OCI-LY7 (cell line): ENCODE measurements around the gene RBM48. TPM values are rescaled to one million over a fixed set of nuclear protein-coding genes. Genes with fewer than 3 reads are reported as not detected.

Experiments used
- BruUV-seq: library from RNA; stranded (reverse); fragments of 400-500 nt; replicated peaks from 2 replicates; lab custom pipeline; 2021; lab: Mats Ljungman, UMichigan
- CTCF ChIA-PET: fragments of 300-600 bp; sonication (Branson Sonifier 250); formaldehyde crosslinking; loops from one replicate; lab custom pipeline; 2022; ENCODE audit warnings: antibody characterized with exemption; ENCODE audit not compliant: unreplicated experiment; lab: Charles Lee
- POLR2A ChIA-PET: fragments of 300-600 bp; sonication (Branson Sonifier 250); formaldehyde crosslinking; loops from one replicate; lab custom pipeline; 2022; ENCODE audit warnings: antibody characterized with exemption; lab: Charles Lee
- DNase-seq: peaks from one replicate; pipeline ENCODE4 v3.0.0-alpha.2; 2015; ENCODE audit warnings: low spot score
- H2AFZ ChIP-seq: fragments of 200-600 bp; sonication (generic), shearing (Covaris generic); 2 replicates; pipeline ENCODE4 v1.6.1; 2014; ENCODE audit warnings: mild to moderate bottlenecking, antibody characterized with exemption, low read length, moderate library complexity
- H3K27ac ChIP-seq: fragments of 200-600 bp; sonication (generic); 2 replicates; pipeline ENCODE4 v1.5.1; 2014; ENCODE audit warnings: mixed run types, low read depth, mild to moderate bottlenecking, moderate library complexity, low read length, inconsistent platforms; ENCODE audit not compliant: poor library complexity, severe bottlenecking
- H3K36me3 ChIP-seq: fragments of 200-600 bp; sonication (generic); 2 replicates; pipeline ENCODE4 v1.6.1; 2014; ENCODE audit warnings: mild to moderate bottlenecking, antibody characterized with exemption, low read length, moderate library complexity, mixed read lengths; ENCODE audit not compliant: insufficient read depth
- H3K4me1 ChIP-seq: fragments of 200-600 bp; sonication (generic); 2 replicates; pipeline ENCODE4 v1.5.1; 2014; ENCODE audit warnings: mild to moderate bottlenecking, low read length; ENCODE audit not compliant: insufficient read depth, poor library complexity, severe bottlenecking
- H3K4me2 ChIP-seq: fragments of 200-600 bp; sonication (generic); 2 replicates; pipeline ENCODE4 v1.6.1; 2014; ENCODE audit warnings: mild to moderate bottlenecking, low read length
- H3K4me3 ChIP-seq: fragments of 200-600 bp; sonication (generic); 2 replicates; pipeline ENCODE4 v1.5.1; 2014; ENCODE audit warnings: mild to moderate bottlenecking, low read depth, low read length; ENCODE audit not compliant: poor library complexity, severe bottlenecking
- H3K79me2 ChIP-seq: fragments of 200-600 bp; sonication (generic); 2 replicates; pipeline ENCODE4 v1.6.1; 2016; ENCODE audit warnings: low read depth, mild to moderate bottlenecking, low read length, moderate library complexity, mixed read lengths; ENCODE audit not compliant: insufficient read depth
- H3K9me2 ChIP-seq: fragments of 200-600 bp; sonication (generic); 2 replicates; pipeline ENCODE4 v1.6.1; 2016; ENCODE audit warnings: mild to moderate bottlenecking, low read length, mixed read lengths; ENCODE audit not compliant: insufficient read depth
- H3K9me3 ChIP-seq: fragments of 200-600 bp; sonication (generic); 2 replicates; pipeline ENCODE4 v1.6.1; 2014; ENCODE audit warnings: mild to moderate bottlenecking, mixed run types, low read length, mixed read lengths
- H4K20me1 ChIP-seq: fragments of 200-600 bp; sonication (generic); 2 replicates; pipeline ENCODE4 v1.6.1; 2014; ENCODE audit warnings: mild to moderate bottlenecking, antibody characterized with exemption, low read length, moderate library complexity, mixed read lengths; ENCODE audit not compliant: insufficient read depth
- EZH2phosphoT487 ChIP-seq: fragments of 200-600 bp; sonication (generic); IDR thresholded peaks from 2 replicates; pipeline ENCODE4 v1.6.1; 2018; ENCODE audit warnings: low read depth, borderline replicate concordance, mild to moderate bottlenecking, mixed run types, antibody characterized with exemption, low read length, moderate library complexity, mixed read lengths
- intact Hi-C: fragments of 100-400 bp; cut with micrococcal nuclease; formaldehyde crosslinking; loops from one replicate; pipeline ENCODE4 v1.10.0; 2022; ENCODE audit not compliant: unreplicated experiment
- total RNA-seq, 2 experiments: library from RNA; depleted of rRNA in 1 of 2; stranded (reverse); fragments of >200 nt in 1 of 2; shearing (Covaris generic) in 1 of 2; gene quantifications; 2 replicates each; pipeline ENCODE4 v1.2.3, GENCODE V29; 2014 to 2022
- TF ChIP-seq, protein P1 (sequence below): fragments of 200-600 bp; sonication (generic); conservative IDR thresholded peaks from 2 replicates; pipeline ENCODE4 v1.5.1; 2014; ENCODE audit warnings: mild to moderate bottlenecking, antibody characterized with exemption, low read length, moderate library complexity, mixed read lengths

Gene RBM48
- total RNA-seq, 2 experiments from 2014 or later: 10.7 to 15.1 TPM

DNA sequence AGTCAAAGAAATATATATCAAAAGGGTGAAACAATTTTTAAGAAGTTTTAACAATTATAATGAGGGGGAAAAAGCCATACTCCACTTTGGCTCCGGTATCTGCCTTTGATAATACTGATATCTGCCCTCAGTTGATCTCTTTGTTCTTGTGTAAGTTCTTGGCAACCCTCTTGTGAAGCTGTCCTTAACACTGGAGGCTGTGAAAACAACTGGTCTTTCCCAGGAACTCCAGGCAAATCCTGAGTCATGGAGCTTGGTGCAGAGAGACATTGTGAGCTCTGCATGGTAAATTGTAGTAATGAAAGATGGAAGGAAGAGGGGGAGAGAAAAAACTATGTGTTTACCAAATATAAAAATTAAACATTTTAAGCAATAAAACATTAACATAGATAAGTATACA, 39.0 kb upstream of the RBM48 start:
- no peak overlapping the region for H2AFZ ChIP-seq
- H3K4me1 ChIP-seq: no peaks in the 10 kb centered on the region
- H3K9me2 ChIP-seq: no peaks in the 10 kb centered on the region
- no peak overlapping the region for H3K27ac ChIP-seq
- no peak for DNase-seq
- intact Hi-C loops: no loop called here
- ChIA-PET POLR2A (interaction anchor here (0.7 to 1.0 kb wide), 3 partner anchors 39 to 671 kb away, joined by 3 to 5 read pairs (median 3); partner anchors contain the start of genes PEX1 and RBM48), CTCF (no interaction called here)
- no peaks in the 10 kb centered on the region for H3K9me3 ChIP-seq
- no TSS peak for BruUV-seq
- peaks cover 93% of the 10 kb centered on the region for H3K36me3 ChIP-seq
- H3K4me3 ChIP-seq: no peak overlapping the region
- H3K79me2 ChIP-seq: no peaks in the 10 kb centered on the region
- no peaks in the 10 kb centered on the region for H4K20me1 ChIP-seq
- TF ChIP-seq, protein P1, sequence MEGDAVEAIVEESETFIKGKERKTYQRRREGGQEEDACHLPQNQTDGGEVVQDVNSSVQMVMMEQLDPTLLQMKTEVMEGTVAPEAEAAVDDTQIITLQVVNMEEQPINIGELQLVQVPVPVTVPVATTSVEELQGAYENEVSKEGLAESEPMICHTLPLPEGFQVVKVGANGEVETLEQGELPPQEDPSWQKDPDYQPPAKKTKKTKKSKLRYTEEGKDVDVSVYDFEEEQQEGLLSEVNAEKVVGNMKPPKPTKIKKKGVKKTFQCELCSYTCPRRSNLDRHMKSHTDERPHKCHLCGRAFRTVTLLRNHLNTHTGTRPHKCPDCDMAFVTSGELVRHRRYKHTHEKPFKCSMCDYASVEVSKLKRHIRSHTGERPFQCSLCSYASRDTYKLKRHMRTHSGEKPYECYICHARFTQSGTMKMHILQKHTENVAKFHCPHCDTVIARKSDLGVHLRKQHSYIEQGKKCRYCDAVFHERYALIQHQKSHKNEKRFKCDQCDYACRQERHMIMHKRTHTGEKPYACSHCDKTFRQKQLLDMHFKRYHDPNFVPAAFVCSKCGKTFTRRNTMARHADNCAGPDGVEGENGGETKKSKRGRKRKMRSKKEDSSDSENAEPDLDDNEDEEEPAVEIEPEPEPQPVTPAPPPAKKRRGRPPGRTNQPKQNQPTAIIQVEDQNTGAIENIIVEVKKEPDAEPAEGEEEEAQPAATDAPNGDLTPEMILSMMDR: no peak
- TF ChIP-seq EZH2phosphoT487: no peak
- no peak overlapping the region for H3K4me2 ChIP-seq

DNA sequence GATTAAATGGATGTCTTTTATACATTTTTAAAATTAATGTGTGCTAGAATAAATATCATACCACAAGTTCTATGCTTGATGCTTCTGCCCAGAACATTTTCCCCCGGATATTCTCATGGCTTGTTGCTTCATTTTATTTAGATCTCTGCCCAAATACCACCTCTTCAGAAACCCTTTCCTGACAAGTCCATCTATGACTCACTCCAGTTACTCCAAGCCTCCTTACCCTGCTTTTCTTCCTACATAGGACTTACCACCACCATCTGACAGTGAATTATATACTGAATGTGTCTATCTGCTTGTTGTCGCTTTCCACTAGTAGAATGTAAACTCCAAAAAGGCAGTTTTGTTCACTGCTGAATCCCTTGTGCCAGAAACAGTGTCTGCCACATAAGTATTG, 31.7 kb upstream of the RBM48 start:
- Histone ChIP-seq H3K9me3 (no peaks in the 10 kb centered on the region), H3K9me2 (no peaks in the 10 kb centered on the region), H3K36me3 (peaks cover 81% of the 10 kb centered on the region), H4K20me1 (0 out of 2 replicates have a peak, but pooled peaks cover 3% of the 10 kb centered on the region), H3K4me1 (no peaks in the 10 kb centered on the region), H2AFZ (no peak overlapping the region), H3K27ac (no peak overlapping the region), H3K79me2 (no peaks in the 10 kb centered on the region), H3K4me3 (no peak overlapping the region), H3K4me2 (no peak overlapping the region)
- TF ChIP-seq EZH2phosphoT487: no peak
- TF ChIP-seq, protein P1: no peak
- no TSS peak for BruUV-seq
- ChIA-PET CTCF (no interaction called here), POLR2A (no interaction called here)
- intact Hi-C loops: no loop called here
- no peak for DNase-seq

- Histone ChIP-seq H2AFZ (no peak overlapping the region), H3K27ac (no peak overlapping the region), H3K79me2 (no peaks in the 10 kb centered on the region), H3K9me3 (no peaks in the 10 kb centered on the region), H4K20me1 (0 out of 2 replicates have a peak, but pooled peaks cover 3% of the 10 kb centered on the region), H3K4me1 (no peaks in the 10 kb centered on the region), H3K4me3 (no peak overlapping the region), H3K36me3 (peaks cover 80% of the 10 kb centered on the region), H3K9me2 (no peaks in the 10 kb centered on the region), H3K4me2 (no peak overlapping the region)
- no TSS peak for BruUV-seq
- DNase-seq: no peak
- POLR2A ChIA-PET: no interaction called here
- CTCF ChIA-PET: no interaction called here
- intact Hi-C loops: no loop called here
- no peak for TF ChIP-seq EZH2phosphoT487
- TF ChIP-seq, protein P1: no peak
Observed at GRCh38 chr7:92498557-92498956, 30.0 kb upstream of the RBM48 start.
